Endothelial cell of umbilical vein (primary cell): ENCODE results near the gene KCNK2. TPM values are rescaled to one million over a fixed set of nuclear protein-coding genes. Genes with fewer than 3 reads are reported as not detected.

ENCODE experiments used
- BruUV-seq: library from RNA; stranded (reverse); fragments of 400-500 nt; replicated peaks from 2 replicates; lab custom pipeline; 2021; lab: Mats Ljungman, UMichigan
- CTCF ChIA-PET: fragments of 300-600, 350-600 bp; sonication (Branson Sonifier 250); formaldehyde crosslinking; loops from one replicate; lab custom pipeline; 2021; ENCODE audit warnings: antibody characterized with exemption, inconsistent platforms; lab: Charles Lee
- POLR2A ChIA-PET: fragments of 300-600, 350-600 bp; sonication (Branson Sonifier 250); formaldehyde crosslinking; loops from one replicate; lab custom pipeline; 2021; ENCODE audit warnings: antibody characterized with exemption, inconsistent platforms; lab: Charles Lee
- DNase-seq: peaks from one replicate; pipeline ENCODE4 v3.0.0-alpha.2; 2011; ENCODE audit warnings: low read depth, low spot score
- FAIRE-seq: peaks from 2 replicates; lab custom pipeline; 2011; peaks lifted over from hg19 to GRCh38; lab: Jason Lieb, UNC
- H2AFZ ChIP-seq: 2 replicates; pipeline ENCODE4 v1.6.0; 2012; ENCODE audit warnings: low read depth, low read length, control low read depth, inconsistent platforms
- H3K27ac ChIP-seq: 2 replicates; pipeline ENCODE4 v1.5.1; 2011; ENCODE audit warnings: low read depth, mild to moderate bottlenecking, control low read depth, low read length, moderate library complexity; ENCODE audit not compliant: insufficient read depth
- H3K27me3 ChIP-seq, 2 experiments: 2 replicates each; pipeline versions ENCODE4 v1.6.0 to v1.6.1; 2011; ENCODE audit warnings: low read length in 2 of 2, mixed read lengths in 1 of 2; ENCODE audit not compliant: control insufficient read depth in 2 of 2, insufficient read depth in 2 of 2
- H3K36me3 ChIP-seq, 2 experiments: 2 replicates in 1 of 2; 3 replicates in 1 of 2; pipeline ENCODE4 v1.5.1; 2011; ENCODE audit warnings: low read length in 2 of 2, mild to moderate bottlenecking in 1 of 2, moderate library complexity in 1 of 2; ENCODE audit not compliant: control insufficient read depth in 2 of 2, insufficient read depth in 2 of 2; ENCODE audit errors: extremely low read depth in 1 of 2
- H3K4me1 ChIP-seq: 3 replicates; pipeline ENCODE4 v1.5.1; 2011; ENCODE audit warnings: mild to moderate bottlenecking, low read length; ENCODE audit not compliant: control insufficient read depth, insufficient read depth; ENCODE audit errors: extremely low read depth
- H3K4me2 ChIP-seq: 2 replicates; pipeline ENCODE4 v1.6.1; 2011; ENCODE audit warnings: low read length, control low read depth, mixed read lengths; ENCODE audit not compliant: insufficient read depth
- H3K4me3 ChIP-seq, 3 experiments: fragments of 200-600 bp in 1 of 3; sonication (generic), shearing (Covaris generic) in 1 of 3; replicated peaks in 1 of 3; 2 replicates each; pipeline ENCODE4 v1.5.1; 2011 to 2016; ENCODE audit warnings: control low read depth in 3 of 3, low read length in 3 of 3, mild to moderate bottlenecking in 2 of 3, inconsistent platforms in 1 of 3, low read depth in 1 of 3, moderate library complexity in 1 of 3; ENCODE audit not compliant: insufficient read depth in 1 of 3
- H3K79me2 ChIP-seq: 2 replicates; pipeline ENCODE4 v1.6.0; 2012; ENCODE audit warnings: low read length, inconsistent platforms; ENCODE audit not compliant: control insufficient read depth, insufficient read depth
- H3K9ac ChIP-seq: replicated peaks from 2 replicates; pipeline ENCODE3; 2011; ENCODE audit warnings: low read length, control low read depth; ENCODE audit not compliant: insufficient read depth; ENCODE audit errors: extremely low read depth
- H3K9me1 ChIP-seq: replicated peaks from 3 replicates; pipeline ENCODE4 v1.6.0; 2011; ENCODE audit warnings: mild to moderate bottlenecking, low read length; ENCODE audit not compliant: control insufficient read depth, insufficient read depth; ENCODE audit errors: extremely low read depth
- H3K9me3 ChIP-seq: replicated peaks from 2 replicates; pipeline ENCODE4 v1.5.1; 2012; ENCODE audit warnings: low read length, inconsistent platforms; ENCODE audit not compliant: control insufficient read depth, insufficient read depth
- H4K20me1 ChIP-seq: replicated peaks from 2 replicates; pipeline ENCODE3; 2011; ENCODE audit warnings: mild to moderate bottlenecking, low read length; ENCODE audit not compliant: control insufficient read depth, insufficient read depth; ENCODE audit errors: extremely low read depth
- EZH2 ChIP-seq: IDR thresholded peaks from 2 replicates; pipeline ENCODE4 v1.6.1; 2012; ENCODE audit warnings: borderline replicate concordance, low read depth, mild to moderate bottlenecking, moderate library complexity, low read length, inconsistent platforms; ENCODE audit not compliant: severe bottlenecking
- FOS ChIP-seq: IDR thresholded peaks from 2 replicates; pipeline ENCODE4 v1.6.1; 2011; ENCODE audit warnings: mild to moderate bottlenecking, low read length, moderate library complexity, borderline replicate concordance; ENCODE audit not compliant: insufficient read depth
- GATA2 ChIP-seq: IDR thresholded peaks from 2 replicates; pipeline ENCODE4 v1.7.0; 2011; ENCODE audit warnings: low read depth, mild to moderate bottlenecking, moderate library complexity, mixed read lengths, low read length; ENCODE audit not compliant: insufficient read length, insufficient read depth
- JUN ChIP-seq: IDR thresholded peaks from 2 replicates; pipeline ENCODE4 v1.6.1; 2011; ENCODE audit warnings: borderline replicate concordance, low read depth; ENCODE audit not compliant: insufficient read length, insufficient read depth
- MYC ChIP-seq: IDR thresholded peaks from one replicate; pipeline ENCODE4 v1.6.1; 2011; ENCODE audit warnings: mild to moderate bottlenecking, low read depth, low read length
- POLR2A ChIP-seq: IDR thresholded peaks from 2 replicates; pipeline ENCODE4 v1.6.1; 2012; ENCODE audit warnings: low read depth, mild to moderate bottlenecking, control low read depth, low read length
- POLR2AphosphoS5 ChIP-seq: IDR thresholded peaks from 2 replicates; pipeline ENCODE4 v1.6.1; 2012; ENCODE audit warnings: low read depth, mild to moderate bottlenecking, control low read depth, low read length, moderate library complexity; ENCODE audit not compliant: insufficient read depth
- dilution Hi-C: fragments of 300-500 bp; cut with MboI; formaldehyde crosslinking; loops from one replicate; pipeline ENCODE4 v1.15.0; 2019; ENCODE audit warnings: low sequenced_read_pairs; ENCODE audit not compliant: extremely low pct_ligation_motif_present
- intact Hi-C: fragments of 100-400 bp; cut with micrococcal nuclease; formaldehyde crosslinking; loops from one replicate; pipeline ENCODE4 v1.10.0; 2022
- polyA plus RNA-seq, 4 experiments: library from polyadenylated mRNA; depleted of rRNA in 3 of 4; stranded (reverse) in 3 of 4; unstranded in 1 of 4; fragments of >200 nt; gene quantifications; 2 replicates each; pipeline versions ENCODE4 v1.2.1 to v1.2.3, GENCODE V29; 2011 to 2012; ENCODE audit warnings: missing spikeins in 1 of 4
- total RNA-seq: library from RNA; stranded (reverse); gene quantifications from 2 replicates; pipeline ENCODE4 v1.2.3, GENCODE V29; 2021
- TF ChIP-seq, protein P1 (sequence below): IDR thresholded peaks from 2 replicates; pipeline ENCODE4 v1.6.1; 2011; ENCODE audit not compliant: insufficient read depth, insufficient read length
- TF ChIP-seq, protein P2 (sequence below), 2 donors: IDR thresholded peaks; 1 replicate in 1 of 2; 2 replicates in 1 of 2; pipeline ENCODE4 v1.5.1; 2011; ENCODE audit warnings: low read length in 2 of 2, mild to moderate bottlenecking in 2 of 2, moderate library complexity in 2 of 2, control low read depth in 1 of 2, inconsistent platforms in 1 of 2, low read depth in 1 of 2; ENCODE audit not compliant: insufficient read depth in 1 of 2; ENCODE audit errors: extremely low read depth in 1 of 2

The KCNK2 gene
- total and polyA plus RNA-seq, 2 donors (not counting 3 experiments of a cell fraction or from before 2014, with no cell fraction given): 0.08 to 0.46 TPM

DNA sequence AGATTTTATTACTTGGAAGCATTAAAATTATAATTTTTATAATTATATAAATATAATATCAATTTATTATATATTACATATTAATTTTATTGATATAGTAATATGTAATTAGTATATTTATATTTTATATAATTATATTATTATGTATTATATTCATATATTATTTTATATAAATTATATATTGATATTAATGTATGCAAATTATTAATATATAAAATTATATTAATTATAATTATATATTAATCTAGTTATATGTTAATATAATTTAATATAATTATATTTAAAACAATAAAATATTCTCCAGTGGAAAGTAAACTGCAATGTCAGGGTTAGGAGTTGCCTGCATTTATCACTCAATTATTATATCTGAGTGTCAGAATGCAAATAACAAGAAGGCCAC lies 48.8 kb downstream of the KCNK2 start:
- Histone ChIP-seq H3K27ac (no peak overlapping the region), H3K27me3 (no peaks in the 10 kb centered on the region), H3K9me3 (no peaks in the 10 kb centered on the region), H3K9ac (no peak overlapping the region), H3K4me2 (no peak overlapping the region), H3K4me3 (no peak overlapping the region), H3K79me2 (no peaks in the 10 kb centered on the region), H3K4me1 (no peaks in the 10 kb centered on the region), H3K36me3 (no peaks in the 10 kb centered on the region), H4K20me1 (no peaks in the 10 kb centered on the region), H2AFZ (no peak overlapping the region), H3K9me1 (no peaks in the 10 kb centered on the region)
- no peak for TF ChIP-seq JUN
- intact Hi-C loops (no loop called here), dilution Hi-C loops (no loop called here)
- ChIA-PET POLR2A (no interaction called here), CTCF (no interaction called here)
- no peak for FAIRE-seq
- DNase-seq: no peak
- no TSS peak for BruUV-seq

DNA sequence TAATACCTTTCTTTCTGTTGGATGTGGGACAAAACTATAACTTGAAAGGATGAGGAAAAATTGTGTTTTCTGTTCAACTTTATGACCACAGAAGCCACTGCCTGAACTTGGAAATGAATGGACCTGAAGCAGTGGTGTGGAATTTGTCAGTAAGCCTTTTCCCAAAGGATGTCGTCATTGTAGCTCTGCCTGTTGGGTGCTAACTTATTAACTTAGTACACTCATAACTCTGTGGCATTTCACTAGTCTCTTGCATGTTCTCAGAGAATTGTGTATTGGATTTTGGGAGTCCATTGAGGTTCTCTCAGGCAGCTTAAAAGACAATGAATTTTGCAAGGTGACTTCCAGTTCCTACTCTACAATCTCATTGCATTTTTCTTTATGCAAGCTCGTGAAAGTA lies 49.6 kb downstream of the KCNK2 start:
- H3K36me3 ChIP-seq: no peaks in the 10 kb centered on the region
- H3K9me1 ChIP-seq: no peaks in the 10 kb centered on the region
- no peak overlapping the region for H3K9ac ChIP-seq
- no peaks in the 10 kb centered on the region for H3K4me1 ChIP-seq
- no peak for TF ChIP-seq POLR2A
- TF ChIP-seq GATA2: no peak
- no peak for TF ChIP-seq FOS
- TF ChIP-seq, protein P1, sequence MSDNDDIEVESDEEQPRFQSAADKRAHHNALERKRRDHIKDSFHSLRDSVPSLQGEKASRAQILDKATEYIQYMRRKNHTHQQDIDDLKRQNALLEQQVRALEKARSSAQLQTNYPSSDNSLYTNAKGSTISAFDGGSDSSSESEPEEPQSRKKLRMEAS: no peak
- no peak for TF ChIP-seq JUN
- TF ChIP-seq POLR2AphosphoS5: no peak
- TF ChIP-seq EZH2: no peak
- TF ChIP-seq, protein P2, sequence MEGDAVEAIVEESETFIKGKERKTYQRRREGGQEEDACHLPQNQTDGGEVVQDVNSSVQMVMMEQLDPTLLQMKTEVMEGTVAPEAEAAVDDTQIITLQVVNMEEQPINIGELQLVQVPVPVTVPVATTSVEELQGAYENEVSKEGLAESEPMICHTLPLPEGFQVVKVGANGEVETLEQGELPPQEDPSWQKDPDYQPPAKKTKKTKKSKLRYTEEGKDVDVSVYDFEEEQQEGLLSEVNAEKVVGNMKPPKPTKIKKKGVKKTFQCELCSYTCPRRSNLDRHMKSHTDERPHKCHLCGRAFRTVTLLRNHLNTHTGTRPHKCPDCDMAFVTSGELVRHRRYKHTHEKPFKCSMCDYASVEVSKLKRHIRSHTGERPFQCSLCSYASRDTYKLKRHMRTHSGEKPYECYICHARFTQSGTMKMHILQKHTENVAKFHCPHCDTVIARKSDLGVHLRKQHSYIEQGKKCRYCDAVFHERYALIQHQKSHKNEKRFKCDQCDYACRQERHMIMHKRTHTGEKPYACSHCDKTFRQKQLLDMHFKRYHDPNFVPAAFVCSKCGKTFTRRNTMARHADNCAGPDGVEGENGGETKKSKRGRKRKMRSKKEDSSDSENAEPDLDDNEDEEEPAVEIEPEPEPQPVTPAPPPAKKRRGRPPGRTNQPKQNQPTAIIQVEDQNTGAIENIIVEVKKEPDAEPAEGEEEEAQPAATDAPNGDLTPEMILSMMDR (IDR thresholded peaks at IDR 0.05; ENCODE audit: extremely low read depth in 1 of 2, insufficient read depth in 1 of 2, low read depth in 1 of 2, low read length in 2 of 2): no peak
- TF ChIP-seq MYC: no peak
- no peaks in the 10 kb centered on the region for H4K20me1 ChIP-seq
- H3K27me3 ChIP-seq: no peaks in the 10 kb centered on the region
- no peaks in the 10 kb centered on the region for H3K79me2 ChIP-seq
- H3K4me2 ChIP-seq: no peak overlapping the region
- FAIRE-seq (no peak), DNase-seq (no peak)
- POLR2A ChIA-PET: no interaction called here
- BruUV-seq: no TSS peak
- CTCF ChIA-PET: interaction anchor here (1.8 kb wide), 1 partner anchor 323 kb away, joined by 4 read pairs; no protein-coding TSS in a partner anchor
- intact Hi-C loops (no loop called here), dilution Hi-C loops (no loop called here)
- no peak overlapping the region for H3K4me3 ChIP-seq
- H3K27ac ChIP-seq: no peak overlapping the region
- no peaks in the 10 kb centered on the region for H3K9me3 ChIP-seq
- no peak overlapping the region for H2AFZ ChIP-seq
